Right lobe of liver (tissue), 4 donors: ENCODE measurements around the gene MAGI1.
"Not testable (repeated sequence)": the region's sequence is repeated elsewhere in the genome, so short reads cannot be mapped to it uniquely, and the experiment has no call there.

ENCODE experiments used
- POLR2A ChIP-seq: fragments of 450-650 bp; IDR thresholded peaks from one replicate; pipeline ENCODE4 v1.6.1; 2017; ENCODE audit warnings: antibody characterized with exemption, mild to moderate bottlenecking
- TF ChIP-seq, protein P1 (sequence below), 4 donors: fragments of 200-600 bp in 3 of 4; fragments of 450-650 bp in 1 of 4; IDR thresholded peaks; one replicate each; pipeline versions ENCODE4 v1.5.1 to v1.8.0; 2016 to 2022; ENCODE audit warnings: antibody characterized with exemption in 4 of 4, mild to moderate bottlenecking in 2 of 4
- donor health status: DM: no; HTN: no; CAD: no.
- donor health status: DM: no; HTN: no; CAD: no.
- donor health status: DM: no; HTN: yes; CAD: no.

DNA sequence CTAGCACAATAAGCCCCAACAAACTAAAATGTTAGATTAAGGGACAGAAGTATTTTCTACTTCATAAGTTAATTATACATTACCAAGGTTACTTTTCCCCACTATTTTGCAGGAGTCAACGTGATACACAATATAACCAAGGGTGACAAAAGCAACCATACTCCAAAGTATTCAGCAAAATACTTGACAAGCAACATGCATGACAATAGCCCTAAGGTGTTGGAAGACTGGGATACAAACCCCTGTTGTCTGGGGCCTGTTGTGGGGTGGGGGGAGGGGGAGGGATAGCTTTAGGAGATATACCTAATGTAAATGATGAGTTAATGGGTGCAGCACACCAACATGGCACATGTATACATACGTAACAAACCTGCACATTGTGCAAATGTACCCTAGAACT, 147.2 kb downstream of the MAGI1 start:
- TF ChIP-seq, protein P1, sequence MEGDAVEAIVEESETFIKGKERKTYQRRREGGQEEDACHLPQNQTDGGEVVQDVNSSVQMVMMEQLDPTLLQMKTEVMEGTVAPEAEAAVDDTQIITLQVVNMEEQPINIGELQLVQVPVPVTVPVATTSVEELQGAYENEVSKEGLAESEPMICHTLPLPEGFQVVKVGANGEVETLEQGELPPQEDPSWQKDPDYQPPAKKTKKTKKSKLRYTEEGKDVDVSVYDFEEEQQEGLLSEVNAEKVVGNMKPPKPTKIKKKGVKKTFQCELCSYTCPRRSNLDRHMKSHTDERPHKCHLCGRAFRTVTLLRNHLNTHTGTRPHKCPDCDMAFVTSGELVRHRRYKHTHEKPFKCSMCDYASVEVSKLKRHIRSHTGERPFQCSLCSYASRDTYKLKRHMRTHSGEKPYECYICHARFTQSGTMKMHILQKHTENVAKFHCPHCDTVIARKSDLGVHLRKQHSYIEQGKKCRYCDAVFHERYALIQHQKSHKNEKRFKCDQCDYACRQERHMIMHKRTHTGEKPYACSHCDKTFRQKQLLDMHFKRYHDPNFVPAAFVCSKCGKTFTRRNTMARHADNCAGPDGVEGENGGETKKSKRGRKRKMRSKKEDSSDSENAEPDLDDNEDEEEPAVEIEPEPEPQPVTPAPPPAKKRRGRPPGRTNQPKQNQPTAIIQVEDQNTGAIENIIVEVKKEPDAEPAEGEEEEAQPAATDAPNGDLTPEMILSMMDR (IDR thresholded peaks at IDR 0.05) = not testable (repeated sequence)
- TF ChIP-seq POLR2A = not testable (repeated sequence)
